Vagina (tissue), 2 donors: ENCODE results near the gene KLHL22. TPM values are rescaled to one million over a fixed set of nuclear protein-coding genes. Genes with fewer than 3 reads are reported as not detected.

Experiments used
- DNase-seq, 2 donors: peaks; one replicate each; pipeline ENCODE4 v3.0.0-alpha.2; 2017; ENCODE audit errors: extremely low spot score in 2 of 2
- H3K27ac ChIP-seq: fragments of 200-600 bp; sonication (generic); one replicate; pipeline ENCODE4 v1.5.1; 2019
- H3K27me3 ChIP-seq: fragments of 200-600 bp; sonication (generic); one replicate; pipeline ENCODE4 v1.5.1; 2019
- H3K36me3 ChIP-seq, 2 donors: fragments of 200-600 bp; sonication (generic); one replicate each; pipeline ENCODE4 v1.5.1; 2017 to 2019
- H3K4me1 ChIP-seq: fragments of 200-600 bp; sonication (generic); one replicate; pipeline ENCODE4 v1.5.1; 2019
- H3K4me3 ChIP-seq, 2 donors: fragments of 200-600 bp; sonication (generic); 1 replicate in 1 of 2; 2 replicates in 1 of 2; pipeline ENCODE4 v1.5.1; 2016 to 2019
- H3K9me3 ChIP-seq: fragments of 200-600 bp; sonication (generic); one replicate; pipeline ENCODE4 v1.5.1; 2019
- CTCF ChIP-seq, 3 experiments: fragments of 450-650 bp in 2 of 3; fragments of 200-600 bp in 1 of 3; sonication (generic) in 1 of 3; IDR thresholded peaks; one replicate each; pipeline ENCODE4 v1.5.1; 2017 to 2019; ENCODE audit warnings: antibody characterized with exemption in 3 of 3, mild to moderate bottlenecking in 2 of 3, moderate library complexity in 2 of 3
- POLR2A ChIP-seq, 2 donors: fragments of 450-650 bp; IDR thresholded peaks; one replicate each; pipeline ENCODE4 v1.6.1; 2017; ENCODE audit warnings: antibody characterized with exemption in 2 of 2, mild to moderate bottlenecking in 2 of 2, moderate library complexity in 2 of 2
- POLR2AphosphoS5 ChIP-seq, 2 donors: sonication (generic); formaldehyde crosslinking; IDR thresholded peaks; one replicate each; pipeline ENCODE4 v1.9.0; 2017; ENCODE audit warnings: antibody characterized with exemption in 2 of 2, mild to moderate bottlenecking in 2 of 2, low read depth in 1 of 2; ENCODE audit not compliant: insufficient read depth in 1 of 2
- intact Hi-C: fragments of 100-400 bp; cut with DNase I; formaldehyde crosslinking; loops from one replicate; pipeline ENCODE4 v1.15.1; 2023
- total RNA-seq: library from RNA; depleted of rRNA; stranded (reverse); fragments of >200 nt; gene quantifications from one replicate; pipeline ENCODE4 v1.2.3, GENCODE V29; 2016

The KLHL22 gene
- total RNA-seq, 1 donor from 2014 or later: 20.1 TPM

- Histone ChIP-seq H3K4me1 (peaks cover 60% of the 10 kb centered on the region), H3K27ac (peak overlapping the region; percentile 0), H3K4me3 (no peak overlapping the region), H3K9me3 (no peaks in the 10 kb centered on the region), H3K27me3 (no peaks in the 10 kb centered on the region), H3K36me3 (no peaks in the 10 kb centered on the region)
- no peak for DNase-seq
- TF ChIP-seq POLR2AphosphoS5 (IDR thresholded peaks at IDR 0.05; ENCODE audit: insufficient read depth in 1 of 2, low read depth in 1 of 2): no peak
- intact Hi-C loops: no loop called here
Measured at GRCh38 chr22:20434773-20435172, 60.8 kb downstream of the KLHL22 start.

GRCh38 chr22:20434264-20434751 is 61.3 kb downstream of the KLHL22 start:
- no peaks in the 10 kb centered on the region for H3K9me3 ChIP-seq
- intact Hi-C loops: no loop called here
- H3K4me3 ChIP-seq: no peak overlapping the region
- no peaks in the 10 kb centered on the region for H3K36me3 ChIP-seq
- no peak for DNase-seq
- no peaks in the 10 kb centered on the region for H3K27me3 ChIP-seq
- no peak overlapping the region for H3K27ac ChIP-seq
- H3K4me1 ChIP-seq: peaks cover 64% of the 10 kb centered on the region
- TF ChIP-seq CTCF (IDR thresholded peaks at IDR 0.05): no peak
- no peak for TF ChIP-seq POLR2AphosphoS5 (IDR thresholded peaks at IDR 0.05; ENCODE audit: insufficient read depth in 1 of 2, low read depth in 1 of 2)
- TF ChIP-seq POLR2A (IDR thresholded peaks at IDR 0.05): no peak

GRCh38 chr22:20433686-20434241 is 61.8 kb downstream of the KLHL22 start:
- intact Hi-C loops: no loop called here
- H3K4me3 ChIP-seq: no peak overlapping the region
- peaks cover 62% of the 10 kb centered on the region for H3K4me1 ChIP-seq
- no peaks in the 10 kb centered on the region for H3K27me3 ChIP-seq
- TF ChIP-seq POLR2AphosphoS5 (IDR thresholded peaks at IDR 0.05; ENCODE audit: insufficient read depth in 1 of 2, low read depth in 1 of 2) (no peak), POLR2A (IDR thresholded peaks at IDR 0.05) (no peak), CTCF (IDR thresholded peaks at IDR 0.05) (no peak)
- no peaks in the 10 kb centered on the region for H3K9me3 ChIP-seq
- no peaks in the 10 kb centered on the region for H3K36me3 ChIP-seq
- no peak for DNase-seq
- H3K27ac ChIP-seq: no peak overlapping the region

- intact Hi-C loops: no loop called here
- H3K27ac ChIP-seq: no peak overlapping the region
- peaks cover 58% of the 10 kb centered on the region for H3K4me1 ChIP-seq
- TF ChIP-seq CTCF (IDR thresholded peaks at IDR 0.05) (no peak), POLR2A (IDR thresholded peaks at IDR 0.05) (no peak), POLR2AphosphoS5 (IDR thresholded peaks at IDR 0.05; ENCODE audit: insufficient read depth in 1 of 2, low read depth in 1 of 2) (no peak)
- H3K27me3 ChIP-seq: no peaks in the 10 kb centered on the region
- no peaks in the 10 kb centered on the region for H3K9me3 ChIP-seq
- no peak overlapping the region for H3K4me3 ChIP-seq
- H3K36me3 ChIP-seq: no peaks in the 10 kb centered on the region
- no peak for DNase-seq
Measured at GRCh38 chr22:20433191-20433590, 62.4 kb downstream of the KLHL22 start.

- Histone ChIP-seq H3K27me3 (no peaks in the 10 kb centered on the region), H3K9me3 (no peaks in the 10 kb centered on the region), H3K36me3 (no peaks in the 10 kb centered on the region), H3K4me3 (no peak overlapping the region), H3K27ac (no peak overlapping the region), H3K4me1 (peaks cover 56% of the 10 kb centered on the region)
- peak in 1 of 2 donors; percentile 81 for DNase-seq
- TF ChIP-seq POLR2AphosphoS5 (IDR thresholded peaks at IDR 0.05; ENCODE audit: insufficient read depth in 1 of 2, low read depth in 1 of 2) (no peak), POLR2A (IDR thresholded peaks at IDR 0.05) (no peak), CTCF (IDR thresholded peaks at IDR 0.05) (no peak)
- intact Hi-C loops: no loop called here
Measured at GRCh38 chr22:20432244-20432686, 63.3 kb downstream of the KLHL22 start.
